Ramos (cell line): ENCODE measurements around the gene TRMT1.

Experiments used
- in situ Hi-C: fragments of 300-500 bp; cut with MboI; formaldehyde crosslinking; loops from one replicate; pipeline ENCODE4 v1.14.3; 2022; ENCODE audit warnings: low sequenced_read_pairs; ENCODE audit not compliant: unreplicated experiment

Gene TRMT1

GRCh38 chr19:13103581-13104359, 12.8 kb downstream of the TRMT1 start:
- in situ Hi-C loops = no loop called here

- in situ Hi-C loops = no loop called here
Observed at GRCh38 chr19:13102666-13103580, 13.6 kb downstream of the TRMT1 start, which contains the start of gene LYL1. Gene LYL1, minus strand, starts transcription at chr19:13102858. Its CDS starts 1,687 bp downstream, at chr19:13101171.

- in situ Hi-C loops = no loop called here
Observed at GRCh38 chr19:13102416-13102665, 14.2 kb downstream of the TRMT1 start.

GRCh38 chr19:13101590-13102415, 14.7 kb downstream of the TRMT1 start:
- in situ Hi-C loops = no loop called here

- in situ Hi-C loops = no loop called here
Observed at GRCh38 chr19:13100841-13101589, 15.5 kb downstream of the TRMT1 start.

- in situ Hi-C loops = no loop called here
Observed at GRCh38 chr19:13100031-13100588, 16.4 kb downstream of the TRMT1 start.

GRCh38 chr19:13099073-13099999, 17.2 kb downstream of the TRMT1 start:
- in situ Hi-C loops = no loop called here

GRCh38 chr19:13098277-13099072, 18.1 kb downstream of the TRMT1 start:
- in situ Hi-C loops = no loop called here

GRCh38 chr19:13097463-13098258, 18.9 kb downstream of the TRMT1 start:
- in situ Hi-C loops = no loop called here

- in situ Hi-C loops = no loop called here
Observed at GRCh38 chr19:13097033-13097462, 19.5 kb downstream of the TRMT1 start.

GRCh38 chr19:13095934-13096927, 20.3 kb downstream of the TRMT1 start:
- in situ Hi-C loops = no loop called here

- in situ Hi-C loops = no loop called here
Observed at GRCh38 chr19:13095393-13095784, 21.2 kb downstream of the TRMT1 start.

- in situ Hi-C loops = loop anchor here (5.0 kb wide), 1 partner anchor 113 kb away; no protein-coding TSS in a partner anchor
Observed at GRCh38 chr19:13094771-13095392, 21.7 kb downstream of the TRMT1 start.

GRCh38 chr19:13094106-13094504, 22.4 kb downstream of the TRMT1 start:
- in situ Hi-C loops = loop anchor here (5.0 kb wide), 1 partner anchor 112 kb away; no protein-coding TSS in a partner anchor
